NCI-H446 (cell line): ENCODE measurements around the gene CUBN.

Source experiments
- DNase-seq, 2 experiments: peaks; one replicate each; lab custom pipeline; 2025; lab: John Stamatoyannopoulos, UW

Gene CUBN

DNA sequence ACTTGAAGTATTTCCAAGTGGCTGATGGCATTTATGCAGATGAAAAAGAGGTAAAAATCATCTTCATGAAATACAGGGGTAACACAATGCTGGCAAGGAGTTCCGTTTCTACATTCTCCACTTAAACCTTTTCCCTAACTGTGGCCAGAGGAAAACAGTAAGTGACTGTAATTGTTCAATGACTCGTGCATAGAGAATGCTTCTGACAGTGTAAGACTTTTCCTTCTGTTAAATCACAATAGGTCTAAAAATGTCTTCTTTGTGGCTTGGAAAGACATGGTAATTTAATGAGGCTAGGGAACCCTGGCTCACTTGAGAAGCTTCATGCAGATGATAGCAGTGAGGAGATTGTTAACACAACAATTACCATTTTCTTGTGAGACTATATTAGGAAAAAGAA, 262.1 kb downstream of the CUBN start:
- DNase-seq = no peak

- no peak for DNase-seq
Measured at GRCh38 chr10:16866541-16867275, 262.9 kb downstream of the CUBN start.

- DNase-seq = no peak
Measured at GRCh38 chr10:16865766-16866165, 263.8 kb downstream of the CUBN start.

GRCh38 chr10:16863766-16864165, 265.8 kb downstream of the CUBN start:
- no peak for DNase-seq

DNA sequence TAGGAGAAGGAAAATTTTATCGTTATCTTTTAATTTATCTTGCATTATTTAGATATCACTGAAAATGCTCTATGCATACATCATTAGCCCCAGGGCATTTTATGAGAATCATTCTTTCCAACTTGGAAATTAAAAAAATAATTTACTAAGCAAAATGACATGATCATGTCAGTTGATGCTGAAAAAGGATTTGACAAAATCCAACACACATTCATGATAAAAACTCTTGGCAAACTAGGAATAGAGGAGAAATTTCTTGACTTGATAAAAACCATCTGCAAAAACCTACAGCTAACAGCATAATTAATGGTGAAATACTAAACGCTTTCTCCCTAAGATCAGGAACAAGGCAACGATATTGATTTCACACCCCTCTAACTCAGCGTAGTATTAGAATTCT, 272.2 kb downstream of the CUBN start:
- no peak for DNase-seq

GRCh38 chr10:16856567-16856966, 273.0 kb downstream of the CUBN start:
- DNase-seq = no peak

DNA sequence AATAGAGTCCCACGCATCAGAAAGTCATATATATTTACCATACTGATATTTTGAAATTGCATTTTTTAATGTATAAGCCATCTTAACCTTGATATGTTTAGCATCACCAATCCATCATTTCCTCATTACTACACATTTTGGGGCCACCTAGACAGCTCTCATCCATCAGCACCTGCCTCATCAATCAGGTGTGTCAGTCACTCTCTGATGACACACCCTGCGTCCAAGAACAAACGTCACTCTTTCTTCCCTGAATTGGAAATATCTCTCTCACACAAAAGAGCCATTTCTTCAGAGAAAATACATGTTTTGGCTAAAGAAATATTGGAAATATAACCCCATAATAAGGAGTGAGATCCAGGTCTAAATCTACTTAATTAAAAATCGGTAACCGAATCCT, 273.5 kb downstream of the CUBN start:
- no peak for DNase-seq

DNA sequence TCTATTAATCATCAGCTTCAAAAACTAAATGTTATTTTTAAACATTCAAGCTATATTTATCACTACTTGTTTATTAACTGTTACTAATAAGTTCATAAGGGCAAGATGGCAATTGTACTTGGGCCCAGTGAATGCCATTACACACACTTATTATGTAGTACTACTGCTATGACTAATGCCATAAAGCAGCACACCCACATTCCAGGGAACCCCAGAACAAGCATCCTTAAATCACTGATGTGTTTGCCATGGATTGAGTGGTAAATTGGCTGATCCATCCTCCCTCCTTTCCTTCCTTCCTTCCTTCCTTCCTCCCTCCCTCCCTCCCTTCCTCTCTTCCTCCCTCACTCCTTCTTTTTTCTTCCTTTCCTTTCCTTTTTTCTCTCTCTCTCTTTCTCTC, 275.0 kb downstream of the CUBN start:
- no peak for DNase-seq

- DNase-seq = no peak
Measured at GRCh38 chr10:16853809-16854208, 275.8 kb downstream of the CUBN start.

DNA sequence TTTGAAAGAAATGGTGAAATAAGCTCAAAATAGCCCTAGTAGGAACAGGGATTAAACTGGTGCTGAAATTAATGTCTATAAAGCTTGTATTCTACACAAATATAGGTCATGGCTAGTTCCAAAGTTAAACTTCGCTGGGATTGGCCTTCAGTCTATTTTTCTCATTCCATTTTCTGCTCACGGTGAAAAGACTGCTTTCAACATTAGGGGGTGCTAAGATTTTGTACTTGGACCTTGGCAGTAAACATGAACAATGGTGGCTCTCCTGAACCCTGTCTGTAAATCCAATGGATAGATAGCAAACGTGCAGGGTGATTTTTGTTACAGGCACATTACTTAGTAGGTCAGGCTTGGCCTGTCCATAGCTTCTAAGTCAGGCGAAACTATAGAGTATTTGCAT, 276.4 kb downstream of the CUBN start:
- peak in 1 of 2 experiments; percentile 10 for DNase-seq

DNA sequence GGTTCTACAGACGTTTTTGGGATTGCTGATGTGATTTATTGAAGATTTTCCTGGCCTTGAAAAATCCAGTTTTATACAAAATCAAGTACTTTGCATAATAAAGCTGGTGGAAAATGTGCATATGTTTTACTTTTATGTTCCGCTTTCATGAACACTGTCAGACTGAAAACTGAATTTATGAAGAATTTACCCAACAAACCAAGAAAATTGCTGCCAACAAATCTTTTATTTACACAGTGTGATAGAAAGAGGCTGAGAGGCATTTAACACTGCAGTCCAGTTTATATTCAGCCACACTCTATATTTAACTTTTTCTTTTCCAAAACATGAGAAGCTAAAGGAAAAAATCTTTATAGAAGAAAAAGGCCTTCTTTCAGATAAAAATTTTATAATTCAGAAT, 277.0 kb downstream of the CUBN start:
- DNase-seq = no peak

DNA sequence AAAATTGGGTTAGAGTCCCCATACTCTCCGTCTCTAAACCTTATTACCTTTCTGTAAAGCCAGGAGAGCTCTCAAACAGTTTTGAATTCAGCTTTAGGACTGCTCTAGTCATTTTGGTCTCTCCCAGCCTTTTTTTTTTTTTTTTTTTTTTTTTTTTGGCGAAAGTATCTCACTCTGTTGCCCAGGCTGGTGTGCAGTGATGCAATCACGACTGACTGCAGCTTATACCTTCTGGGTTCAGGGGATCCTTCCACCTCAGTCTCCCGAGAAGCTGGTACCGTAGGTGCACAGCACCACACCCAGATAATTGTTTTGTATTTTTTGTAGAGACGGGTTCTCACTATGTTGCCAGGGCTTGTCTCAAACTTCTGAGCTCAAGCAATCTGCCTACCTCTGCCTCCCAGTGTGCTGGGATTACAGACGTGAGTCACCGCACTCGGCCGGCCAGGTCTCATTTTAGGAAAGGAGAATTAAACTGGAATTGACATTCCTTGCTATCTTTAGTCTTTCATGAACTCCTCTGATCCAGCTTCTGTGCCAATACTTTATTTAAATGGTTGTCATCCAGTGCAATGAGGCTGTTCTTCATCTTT, 281.0 kb downstream of the CUBN start:
- DNase-seq = no peak

GRCh38 chr10:16847644-16848043, 282.0 kb downstream of the CUBN start:
- peak in 1 of 2 experiments; percentile 28 for DNase-seq

GRCh38 chr10:16845248-16845647, 284.4 kb downstream of the CUBN start:
- no peak for DNase-seq

GRCh38 chr10:16843252-16843870, 286.2 kb downstream of the CUBN start:
- DNase-seq = peak in 1 of 2 experiments; percentile 83

DNA sequence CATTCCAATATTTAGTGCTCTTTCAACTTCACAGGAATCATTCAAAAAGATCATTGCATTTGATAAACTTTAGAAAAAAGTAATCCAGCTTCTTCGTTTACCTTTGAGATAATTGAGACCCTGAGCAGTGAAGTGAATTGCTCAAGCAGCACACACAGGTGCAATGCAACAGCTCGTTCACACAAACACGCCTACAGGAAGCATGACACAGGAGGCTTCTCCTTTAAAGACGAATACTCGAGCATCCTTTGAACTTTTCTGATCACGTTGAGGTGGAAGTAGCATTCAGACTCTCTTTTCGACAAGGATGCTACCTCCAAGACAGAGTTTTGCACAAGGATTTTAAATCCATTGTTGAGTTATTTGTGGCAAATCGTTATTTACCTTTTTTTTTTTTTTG, 294.4 kb downstream of the CUBN start:
- DNase-seq = no peak

GRCh38 chr10:16832351-16833080, 297.1 kb downstream of the CUBN start:
- peak; percentile 44 to 79 for DNase-seq

- no peak for DNase-seq
Measured at GRCh38 chr10:16828701-16829175, 300.9 kb downstream of the CUBN start.

DNA sequence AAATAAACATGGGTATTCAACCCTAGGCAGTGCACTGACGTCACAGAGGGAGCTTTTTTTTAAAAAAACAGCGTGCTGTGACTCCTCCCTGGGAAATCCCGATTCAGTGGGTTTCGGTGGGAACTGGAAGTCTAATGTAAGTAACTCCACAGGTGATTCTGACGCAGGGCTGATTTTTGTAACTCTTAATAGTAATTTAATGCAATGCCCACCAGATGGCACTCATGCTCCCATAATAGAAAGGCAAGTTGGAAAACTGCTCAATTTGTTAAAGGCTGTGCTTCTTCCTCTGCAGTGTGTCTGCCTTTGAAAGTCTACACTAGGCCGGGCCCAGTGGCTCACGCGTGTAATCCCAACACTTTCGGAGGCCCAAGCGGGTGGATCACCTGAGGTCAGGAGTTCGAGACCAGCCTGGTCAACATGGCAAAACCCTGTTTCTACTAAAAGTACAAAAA, 301.5 kb downstream of the CUBN start:
- DNase-seq = peak; percentile 73 to 89

DNA sequence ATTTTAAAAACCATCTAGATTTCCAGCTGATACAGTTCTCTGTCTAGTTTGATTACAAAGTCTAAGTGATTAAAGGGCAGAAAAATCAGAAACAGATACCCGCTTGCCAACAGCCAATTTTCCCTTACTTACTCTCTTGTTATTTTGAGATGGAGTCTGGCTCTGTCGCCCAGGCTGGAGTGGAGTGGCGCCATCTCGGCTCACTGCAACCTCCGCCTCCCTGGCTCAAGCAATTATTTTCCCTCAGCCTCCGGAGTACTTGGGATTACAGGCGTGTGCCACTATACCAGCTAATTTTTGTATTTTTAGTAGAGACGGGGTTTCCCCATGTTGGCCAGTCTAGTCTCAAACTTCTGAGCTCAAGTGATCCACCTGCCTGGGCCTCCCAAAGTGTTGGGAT, 302.1 kb downstream of the CUBN start:
- peak in 1 of 2 experiments; percentile 22 for DNase-seq

- DNase-seq = no peak
Measured at GRCh38 chr10:16822726-16823360, 306.8 kb downstream of the CUBN start.

DNA sequence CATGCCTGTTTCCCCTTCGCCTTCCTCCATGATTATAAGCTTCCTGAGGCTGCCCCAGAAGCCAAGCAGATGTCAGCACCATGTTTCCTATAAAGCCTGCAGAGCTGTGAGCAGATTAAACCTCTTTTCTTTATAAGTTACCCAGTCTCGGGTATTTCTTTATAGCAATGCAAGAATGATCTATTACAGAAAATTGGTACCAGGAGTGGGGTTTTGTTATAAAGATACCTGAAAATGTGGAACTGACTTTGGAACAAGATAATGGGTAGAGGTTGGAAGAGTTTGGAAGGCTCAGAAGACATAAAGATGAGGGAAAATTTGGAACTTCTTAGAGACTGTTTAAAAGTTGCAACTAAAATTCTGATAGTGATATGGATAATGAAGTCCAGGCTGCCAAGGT, 307.6 kb downstream of the CUBN start:
- DNase-seq = no peak
